GM12878 (cell line): ENCODE data around the gene TMEM232. TPM values are rescaled to one million over a fixed set of nuclear protein-coding genes. Genes with fewer than 3 reads are reported as not detected.

Source experiments
- ATAC-seq: fragments of 200-7000 bp; cut with Tn5 transposase; 3 replicates; pipeline ENCODE4 v1.9.1; 2020; ENCODE audit warnings: mild to moderate bottlenecking, moderate library complexity
- BruUV-seq: library from RNA; stranded (reverse); fragments of 400-500 nt; replicated peaks from 2 replicates; lab custom pipeline; 2021; lab: Mats Ljungman, UMichigan
- CTCF ChIA-PET: fragments of 300-600 bp; sonication (Branson Sonifier 250); formaldehyde crosslinking; extraction: SDS; loops from one replicate; lab custom pipeline; 2021; ENCODE audit warnings: inconsistent platforms; lab: Yijun Ruan, JAX
- POLR2A ChIA-PET: fragments of 350-600 bp; formaldehyde crosslinking; extraction: SDS; loops from one replicate; lab custom pipeline; 2021; ENCODE audit warnings: inconsistent platforms; lab: Charles Lee
- RAD21 ChIA-PET: fragments of 300-600 bp; sonication (Branson Sonifier 250); formaldehyde crosslinking; loops from one replicate; lab custom pipeline; 2023; ENCODE audit warnings: antibody characterized with exemption; ENCODE audit not compliant: unreplicated experiment; lab: Charles Lee
- SMC1A ChIA-PET: fragments of 300-600 bp; sonication (Branson Sonifier 250); formaldehyde crosslinking; loops from one replicate; lab custom pipeline; 2023; ENCODE audit not compliant: unreplicated experiment, uncharacterized antibody; lab: Charles Lee
- DNase-seq: peaks from one replicate; pipeline ENCODE4 v3.0.0-alpha.2; 2011; ENCODE audit warnings: low read depth, low spot score
- FAIRE-seq: peaks from 3 replicates; lab custom pipeline; 2011; peaks lifted over from hg19 to GRCh38; lab: Jason Lieb, UNC
- H2AFZ ChIP-seq: 2 replicates; pipeline ENCODE4 v1.6.0; 2011; ENCODE audit warnings: low read depth, low read length, control low read depth; ENCODE audit not compliant: control insufficient read depth
- H3K27ac ChIP-seq: 2 replicates; pipeline ENCODE4 v1.5.1; 2011; ENCODE audit warnings: control low read depth; ENCODE audit not compliant: control insufficient read depth, insufficient read depth
- H3K27me3 ChIP-seq, 2 experiments: replicated peaks in 1 of 2; 2 replicates each; pipeline versions ENCODE4 v1.6.0 to v1.6.1; 2011; ENCODE audit warnings: low read length in 1 of 2; ENCODE audit not compliant: control insufficient read depth in 2 of 2, insufficient read depth in 2 of 2
- H3K36me3 ChIP-seq, 2 experiments: 2 replicates each; pipeline ENCODE4 v1.5.1; 2011; ENCODE audit warnings: low read length in 1 of 2; ENCODE audit not compliant: control insufficient read depth in 2 of 2, insufficient read depth in 2 of 2
- H3K4me1 ChIP-seq: 2 replicates; pipeline ENCODE4 v1.6.1; 2011; ENCODE audit warnings: mild to moderate bottlenecking, low read length, moderate library complexity, mixed read lengths; ENCODE audit not compliant: control insufficient read depth, insufficient read depth
- H3K4me2 ChIP-seq: 2 replicates; pipeline ENCODE4 v1.6.0; 2011; ENCODE audit warnings: control low read depth; ENCODE audit not compliant: control insufficient read depth, insufficient read depth
- H3K4me3 ChIP-seq: fragments of 200-600 bp; sonication (generic); 2 replicates; pipeline ENCODE4 v1.5.1; 2016
- H3K79me2 ChIP-seq: 2 replicates; pipeline ENCODE4 v1.6.0; 2011; ENCODE audit warnings: low read length; ENCODE audit not compliant: control insufficient read depth, insufficient read depth
- H3K9ac ChIP-seq: 2 replicates; pipeline ENCODE4 v1.8.0; 2011; ENCODE audit warnings: low read length, control low read depth, mixed read lengths; ENCODE audit not compliant: control insufficient read depth, insufficient read depth
- H3K9me3 ChIP-seq: replicated peaks from 3 replicates; pipeline ENCODE4 v1.5.1; 2011; ENCODE audit warnings: mild to moderate bottlenecking, low read length; ENCODE audit not compliant: control insufficient read depth, insufficient read depth
- H4K20me1 ChIP-seq: 2 replicates; pipeline ENCODE4 v1.6.0; 2011; ENCODE audit not compliant: control insufficient read depth, insufficient read depth
- CHD2 ChIP-seq: IDR thresholded peaks from 2 replicates; pipeline ENCODE4 v1.6.1; 2011; ENCODE audit warnings: low read depth, low read length, improper control_type of control experiment, borderline replicate concordance
- CREM ChIP-seq: IDR thresholded peaks from 2 replicates; pipeline ENCODE4 v1.6.1; 2014; ENCODE audit warnings: antibody characterized with exemption, low read depth
- HDGF ChIP-seq: fragments of 450-650 bp; IDR thresholded peaks from 2 replicates; pipeline ENCODE4 v1.6.1; 2016; ENCODE audit warnings: antibody characterized with exemption
- NFIC ChIP-seq: IDR thresholded peaks from 2 replicates; pipeline ENCODE4 v1.6.1; 2012; ENCODE audit warnings: low read depth, mild to moderate bottlenecking, inconsistent platforms, low read length, moderate library complexity
- NFXL1 ChIP-seq: fragments of 450-650 bp; IDR thresholded peaks from 2 replicates; pipeline ENCODE4 v1.6.1; 2017; ENCODE audit warnings: antibody characterized with exemption, mild to moderate bottlenecking, borderline replicate concordance
- NFYA ChIP-seq: IDR thresholded peaks from 2 replicates; pipeline ENCODE4 v1.6.1; 2011; ENCODE audit warnings: low read depth, mild to moderate bottlenecking, low read length, improper control_type of control experiment, borderline replicate concordance
- NR2F1 ChIP-seq: fragments of 450-650 bp; conservative IDR thresholded peaks from 2 replicates; pipeline ENCODE4 v1.6.1; 2017; ENCODE audit warnings: mild to moderate bottlenecking
- NRF1 ChIP-seq: conservative IDR thresholded peaks from 2 replicates; pipeline ENCODE4 v1.6.1; 2011; ENCODE audit warnings: mild to moderate bottlenecking, low read depth, low read length, improper control_type of control experiment
- PAX5 ChIP-seq: IDR thresholded peaks from 2 replicates; pipeline ENCODE4 v1.6.1; 2011; ENCODE audit warnings: low read depth, low read length, borderline replicate concordance
- POLR2AphosphoS2 ChIP-seq: IDR thresholded peaks from 2 replicates; pipeline ENCODE4 v1.6.1; 2011; ENCODE audit warnings: low read depth, mild to moderate bottlenecking, low read length, improper control_type of control experiment, moderate library complexity
- SUPT20H ChIP-seq: IDR thresholded peaks from 2 replicates; pipeline ENCODE4 v1.6.1; 2011; ENCODE audit warnings: low read depth, mild to moderate bottlenecking, low read length, moderate library complexity, borderline replicate concordance; ENCODE audit not compliant: control insufficient read depth
- TBL1XR1 ChIP-seq: IDR thresholded peaks from 2 replicates; pipeline ENCODE4 v1.6.1; 2012; ENCODE audit warnings: low read depth, low read length, improper control_type of control experiment
- ZNF24 ChIP-seq: fragments of 450-650 bp; IDR thresholded peaks from 2 replicates; pipeline ENCODE4 v1.6.1; 2017; ENCODE audit warnings: antibody characterized with exemption, mild to moderate bottlenecking
- ZNF622 ChIP-seq: fragments of 450-650 bp; IDR thresholded peaks from 2 replicates; pipeline ENCODE4 v1.6.1; 2017; ENCODE audit warnings: mild to moderate bottlenecking, inconsistent platforms
- in situ Hi-C: fragments of 300-500 bp; cut with MboI; formaldehyde crosslinking; loops from 9 replicates; pipeline ENCODE4 v1.14.3; 2018; ENCODE audit warnings: mixed read lengths
- intact Hi-C: fragments of 100-400 bp; cut with micrococcal nuclease; formaldehyde crosslinking; loops from one replicate; pipeline ENCODE4 v1.14.2; 2022; ENCODE audit not compliant: unreplicated experiment
- polyA plus RNA-seq, 11 experiments: library from polyadenylated mRNA; depleted of rRNA in 4 of 11; unstranded in 6 of 11; stranded (reverse) in 5 of 11; fragments of >200 nt; fragmentation: Nextera tagmentation in 4 of 11; fragmentation: Illumina TruSeq in 1 of 11; extraction: Ambion mirVana in 4 of 11; extraction: Trizol in 1 of 11; gene quantifications; 1 replicate in 1 of 11; 2 replicates in 10 of 11; pipeline versions ENCODE4 v1.2.1 to v1.2.3, GENCODE V29; 2011 to 2016; ENCODE audit warnings: inconsistent platforms in 2 of 11, missing spikeins in 2 of 11, low read depth in 1 of 11
- total RNA-seq, 4 experiments: library from RNA; depleted of rRNA in 3 of 4; stranded (reverse); fragments of >200 nt in 3 of 4; fragmentation: Illumina TruSeq in 1 of 4; extraction: Trizol in 1 of 4; gene quantifications; 2 replicates each; pipeline versions ENCODE4 v1.2.1 to v1.2.3, GENCODE V29; 2013 to 2021
- TF ChIP-seq, protein P1 (sequence below): fragments of 450-650 bp; IDR thresholded peaks from 2 replicates; pipeline ENCODE4 v1.6.1; 2018; ENCODE audit warnings: borderline replicate concordance, mild to moderate bottlenecking; ENCODE audit not compliant: partially characterized antibody

Gene TMEM232
- total and polyA plus RNA-seq, 10 of the 15 experiments (the other 5 are each of a cell fraction or from before 2014, with no cell fraction given): 0.29 to 1.3 (median 0.91) TPM

DNA sequence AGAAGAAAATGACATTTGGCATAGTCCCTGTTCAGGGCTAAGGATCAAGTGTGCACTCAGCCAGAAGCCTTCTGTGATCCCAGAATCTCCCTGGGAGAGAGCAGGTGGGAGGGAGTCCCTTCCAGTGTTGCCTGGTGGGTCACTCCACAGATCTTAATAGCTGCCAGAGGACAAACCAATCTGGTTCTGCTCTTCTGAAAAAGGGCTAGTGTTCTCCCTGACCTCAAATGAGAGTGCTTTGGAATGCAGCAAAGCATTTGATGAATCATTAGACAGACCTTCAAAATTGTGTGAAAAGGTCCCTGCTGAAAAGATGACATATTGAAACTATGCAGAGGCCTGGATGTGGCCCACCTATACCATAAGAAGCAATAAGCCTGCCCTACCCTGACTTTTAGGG is 339.7 kb downstream of the TMEM232 start (continued):
- TF ChIP-seq NFYA: no peak
- no peak for TF ChIP-seq SUPT20H
- TF ChIP-seq CREM: no peak
- TF ChIP-seq ZNF24: no peak
- TF ChIP-seq NFXL1: no peak
- TF ChIP-seq, protein P1, sequence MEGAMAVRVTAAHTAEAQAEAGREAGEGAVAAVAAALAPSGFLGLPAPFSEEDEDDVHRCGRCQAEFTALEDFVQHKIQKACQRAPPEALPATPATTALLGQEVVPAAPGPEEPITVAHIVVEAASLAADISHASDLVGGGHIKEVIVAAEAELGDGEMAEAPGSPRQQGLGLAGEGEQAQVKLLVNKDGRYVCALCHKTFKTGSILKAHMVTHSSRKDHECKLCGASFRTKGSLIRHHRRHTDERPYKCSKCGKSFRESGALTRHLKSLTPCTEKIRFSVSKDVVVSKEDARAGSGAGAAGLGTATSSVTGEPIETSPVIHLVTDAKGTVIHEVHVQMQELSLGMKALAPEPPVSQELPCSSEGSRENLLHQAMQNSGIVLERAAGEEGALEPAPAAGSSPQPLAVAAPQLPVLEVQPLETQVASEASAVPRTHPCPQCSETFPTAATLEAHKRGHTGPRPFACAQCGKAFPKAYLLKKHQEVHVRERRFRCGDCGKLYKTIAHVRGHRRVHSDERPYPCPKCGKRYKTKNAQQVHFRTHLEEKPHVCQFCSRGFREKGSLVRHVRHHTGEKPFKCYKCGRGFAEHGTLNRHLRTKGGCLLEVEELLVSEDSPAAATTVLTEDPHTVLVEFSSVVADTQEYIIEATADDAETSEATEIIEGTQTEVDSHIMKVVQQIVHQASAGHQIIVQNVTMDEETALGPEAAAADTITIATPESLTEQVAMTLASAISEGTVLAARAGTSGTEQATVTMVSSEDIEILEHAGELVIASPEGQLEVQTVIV: no peak
- TF ChIP-seq ZNF622: no peak

DNA sequence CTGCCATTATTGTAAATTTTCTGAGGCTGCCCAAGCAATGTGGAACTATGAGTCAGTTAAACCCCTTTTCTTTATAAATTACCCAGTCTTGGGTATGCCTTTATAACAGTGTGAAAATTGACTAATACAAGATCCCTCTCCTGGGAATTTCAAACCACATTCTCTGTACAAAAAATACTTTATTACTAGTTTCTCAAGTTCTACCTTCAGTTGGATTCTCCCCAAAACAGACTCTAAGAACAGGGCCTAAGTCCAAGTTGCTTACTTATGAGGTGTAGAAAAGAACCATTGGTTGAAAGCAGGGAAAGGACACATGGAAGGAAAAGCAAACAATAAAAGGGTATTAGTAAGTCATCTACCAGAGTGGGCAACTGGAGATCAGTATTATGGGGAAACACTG is 343.2 kb downstream of the TMEM232 start:
- intact Hi-C loops: no loop called here
- H3K4me2 ChIP-seq: no peak overlapping the region

More for the DNA sequence above, 343.2 kb downstream of the TMEM232 start:
- no peak overlapping the region for H3K4me3 ChIP-seq
- H3K36me3 ChIP-seq: no peaks in the 10 kb centered on the region
- H3K27ac ChIP-seq: no peak overlapping the region
- RAD21 ChIA-PET: no interaction called here
- SMC1A ChIA-PET: no interaction called here
- no peaks in the 10 kb centered on the region for H3K4me1 ChIP-seq
- no peaks in the 10 kb centered on the region for H3K9me3 ChIP-seq
- CTCF ChIA-PET: no interaction called here
- POLR2A ChIA-PET: no interaction called here
- ATAC-seq: no peak
- no peak overlapping the region for H3K9ac ChIP-seq
- no peaks in the 10 kb centered on the region for H4K20me1 ChIP-seq
- in situ Hi-C loops: no loop called here
- no peaks in the 10 kb centered on the region for H3K79me2 ChIP-seq
- DNase-seq: no peak
- BruUV-seq: no TSS peak
- no peaks in the 10 kb centered on the region for H3K27me3 ChIP-seq
- TF ChIP-seq POLR2AphosphoS2: no peak
- TF ChIP-seq PAX5: no peak
- no peak for TF ChIP-seq NFYA
- TF ChIP-seq NFIC: no peak
- no peak for TF ChIP-seq TBL1XR1
- TF ChIP-seq HDGF: no peak
- TF ChIP-seq NRF1: no peak
- TF ChIP-seq CREM: no peak
- TF ChIP-seq NR2F1: no peak
- no peak for TF ChIP-seq CHD2
- no peak for FAIRE-seq
- no peak overlapping the region for H2AFZ ChIP-seq
